Measurements from ENCODE around the gene DOC2A.

The DOC2A gene

GRCh38 chr16:29986231-29986630 is 24.6 kb downstream of the DOC2A start:
- DNase-seq: no peak
- H3K4me3 ChIP-seq (ENCODE audit: low read depth, low read length): no peak overlapping the region
- H3K27me3 ChIP-seq (replicated peaks): no peaks in the 10 kb centered on the region
- no peak for TF ChIP-seq CTCF (IDR thresholded peaks at IDR 0.05; ENCODE audit: low read depth, low read length, missing control alignments)
- peaks cover 96% of the 10 kb centered on the region for H3K36me3 ChIP-seq (replicated peaks)
- H3K27ac ChIP-seq: no peak overlapping the region
- in situ Hi-C loops (cut with HindIII; ENCODE audit: low pct_ligation_motif_present, low sequenced_read_pairs): no loop called here

GRCh38 chr16:29985271-29985811 is 25.5 kb downstream of the DOC2A start:
- no peak for DNase-seq
- Histone ChIP-seq H3K27me3 (replicated peaks) (no peaks in the 10 kb centered on the region), H3K27ac (no peak overlapping the region), H3K4me3 (ENCODE audit: low read depth, low read length) (no peak overlapping the region), H3K36me3 (replicated peaks) (peaks cover 96% of the 10 kb centered on the region)
- TF ChIP-seq CTCF (IDR thresholded peaks at IDR 0.05; ENCODE audit: low read depth, low read length, missing control alignments): no peak
- in situ Hi-C loops (cut with HindIII; ENCODE audit: low pct_ligation_motif_present, low sequenced_read_pairs): no loop called here

GRCh38 chr16:29984764-29985147 is 26.1 kb downstream of the DOC2A start:
- in situ Hi-C loops (cut with HindIII; ENCODE audit: low pct_ligation_motif_present, low sequenced_read_pairs): no loop called here

GRCh38 chr16:29984137-29984763 is 26.6 kb downstream of the DOC2A start:
- no peak for TF ChIP-seq CTCF (IDR thresholded peaks at IDR 0.05; ENCODE audit: low read depth, low read length, missing control alignments)
- H3K36me3 ChIP-seq (replicated peaks): peaks cover 98% of the 10 kb centered on the region
- H3K27me3 ChIP-seq (replicated peaks): no peaks in the 10 kb centered on the region
- peak overlapping the region; percentile 0 for H3K27ac ChIP-seq
- DNase-seq: no peak
- in situ Hi-C loops (cut with HindIII; ENCODE audit: low pct_ligation_motif_present, low sequenced_read_pairs): no loop called here
- H3K4me3 ChIP-seq (ENCODE audit: low read depth, low read length): no peak overlapping the region

More at GRCh38 chr16:29984764-29985147, 26.1 kb downstream of the DOC2A start:
- Histone ChIP-seq H3K27ac (no peak overlapping the region), H3K4me3 (ENCODE audit: low read depth, low read length) (no peak overlapping the region), H3K27me3 (replicated peaks) (no peaks in the 10 kb centered on the region), H3K36me3 (replicated peaks) (peaks cover 97% of the 10 kb centered on the region)
- DNase-seq: no peak
- no peak for TF ChIP-seq CTCF (IDR thresholded peaks at IDR 0.05; ENCODE audit: low read depth, low read length, missing control alignments)

GRCh38 chr16:29983420-29984136 is 27.2 kb downstream of the DOC2A start:
- TF ChIP-seq CTCF (IDR thresholded peaks at IDR 0.05; ENCODE audit: low read depth, low read length, missing control alignments): no peak
- Histone ChIP-seq H3K27me3 (replicated peaks) (no peaks in the 10 kb centered on the region), H3K27ac (peak overlapping the region; percentile 0), H3K36me3 (replicated peaks) (peaks cover 99% of the 10 kb centered on the region), H3K4me3 (ENCODE audit: low read depth, low read length) (no peak overlapping the region)
- no peak for DNase-seq
- in situ Hi-C loops (cut with HindIII; ENCODE audit: low pct_ligation_motif_present, low sequenced_read_pairs): no loop called here
